HL-60 (cell line): Measurements from ENCODE around the gene C17orf50.

Experiments
- DNase-seq, 2 experiments: peaks; one replicate each; pipeline ENCODE4 v3.0.0-alpha.2; 2010 to 2020; ENCODE audit warnings: low read depth in 1 of 2, low spot score in 1 of 2
- H3K27ac ChIP-seq: fragments of 250-450 bp; sonication (Bioruptor Pico); replicated peaks from 2 replicates; pipeline ENCODE4 v1.5.1; 2020; ENCODE audit warnings: mild to moderate bottlenecking, moderate library complexity
- H3K27me3 ChIP-seq: fragments of 250-450 bp; sonication (Bioruptor Pico); 2 replicates; pipeline ENCODE4 v1.5.1; 2021; ENCODE audit warnings: mild to moderate bottlenecking, moderate library complexity; ENCODE audit not compliant: insufficient read depth, poor library complexity, severe bottlenecking
- H3K4me3 ChIP-seq: replicated peaks from 2 replicates; pipeline ENCODE4 v1.5.1; 2011; ENCODE audit warnings: mild to moderate bottlenecking, control low read depth, low read length; ENCODE audit not compliant: insufficient read depth
- GABPA ChIP-seq: IDR thresholded peaks from 2 replicates; pipeline ENCODE4 v1.6.1; 2012; ENCODE audit warnings: low read depth
- POLR2AphosphoS5 ChIP-seq: IDR thresholded peaks from 2 replicates; pipeline ENCODE4 v1.6.1; 2012; ENCODE audit warnings: low read depth
- SPI1 ChIP-seq: IDR thresholded peaks from 2 replicates; pipeline ENCODE4 v1.6.1; 2012; ENCODE audit warnings: low read depth, mild to moderate bottlenecking, borderline replicate concordance
- TF ChIP-seq, protein P1 (sequence below): IDR thresholded peaks from 2 replicates; pipeline ENCODE4 v1.6.1; 2012; ENCODE audit warnings: low read depth; ENCODE audit not compliant: insufficient replicate concordance
- TF ChIP-seq, protein P2 (sequence below): IDR thresholded peaks from one replicate; pipeline ENCODE4 v1.5.1; 2011; ENCODE audit warnings: low read length, control low read depth, inconsistent platforms; ENCODE audit not compliant: insufficient read depth

Gene C17orf50

DNA sequence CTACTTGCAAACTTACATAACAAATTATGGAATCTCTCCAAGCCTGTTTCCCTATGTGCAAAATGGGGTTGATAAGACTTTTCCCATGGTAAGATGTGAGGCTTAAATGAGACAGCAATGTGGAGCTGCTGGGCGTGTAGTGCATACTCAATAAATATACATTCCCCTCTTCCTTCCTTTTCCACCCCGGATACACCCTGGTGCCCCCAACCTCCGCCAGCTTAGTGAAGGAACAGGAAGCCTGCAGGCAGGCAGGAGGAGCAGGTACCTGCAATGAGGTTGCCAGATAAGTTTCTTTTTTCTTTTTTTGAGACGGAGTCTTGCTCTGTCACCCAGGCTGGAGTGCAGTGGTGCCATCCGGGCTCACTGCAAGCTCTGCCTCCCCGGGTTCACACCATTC, 14.9 kb downstream of the C17orf50 start:
- Histone ChIP-seq H3K27ac (no peak overlapping the region), H3K4me3 (no peak overlapping the region), H3K27me3 (peaks cover 7% of the 10 kb centered on the region)
- no peak for DNase-seq
- TF ChIP-seq GABPA, result no peak
- no peak for TF ChIP-seq SPI1
- TF ChIP-seq, protein P1, sequence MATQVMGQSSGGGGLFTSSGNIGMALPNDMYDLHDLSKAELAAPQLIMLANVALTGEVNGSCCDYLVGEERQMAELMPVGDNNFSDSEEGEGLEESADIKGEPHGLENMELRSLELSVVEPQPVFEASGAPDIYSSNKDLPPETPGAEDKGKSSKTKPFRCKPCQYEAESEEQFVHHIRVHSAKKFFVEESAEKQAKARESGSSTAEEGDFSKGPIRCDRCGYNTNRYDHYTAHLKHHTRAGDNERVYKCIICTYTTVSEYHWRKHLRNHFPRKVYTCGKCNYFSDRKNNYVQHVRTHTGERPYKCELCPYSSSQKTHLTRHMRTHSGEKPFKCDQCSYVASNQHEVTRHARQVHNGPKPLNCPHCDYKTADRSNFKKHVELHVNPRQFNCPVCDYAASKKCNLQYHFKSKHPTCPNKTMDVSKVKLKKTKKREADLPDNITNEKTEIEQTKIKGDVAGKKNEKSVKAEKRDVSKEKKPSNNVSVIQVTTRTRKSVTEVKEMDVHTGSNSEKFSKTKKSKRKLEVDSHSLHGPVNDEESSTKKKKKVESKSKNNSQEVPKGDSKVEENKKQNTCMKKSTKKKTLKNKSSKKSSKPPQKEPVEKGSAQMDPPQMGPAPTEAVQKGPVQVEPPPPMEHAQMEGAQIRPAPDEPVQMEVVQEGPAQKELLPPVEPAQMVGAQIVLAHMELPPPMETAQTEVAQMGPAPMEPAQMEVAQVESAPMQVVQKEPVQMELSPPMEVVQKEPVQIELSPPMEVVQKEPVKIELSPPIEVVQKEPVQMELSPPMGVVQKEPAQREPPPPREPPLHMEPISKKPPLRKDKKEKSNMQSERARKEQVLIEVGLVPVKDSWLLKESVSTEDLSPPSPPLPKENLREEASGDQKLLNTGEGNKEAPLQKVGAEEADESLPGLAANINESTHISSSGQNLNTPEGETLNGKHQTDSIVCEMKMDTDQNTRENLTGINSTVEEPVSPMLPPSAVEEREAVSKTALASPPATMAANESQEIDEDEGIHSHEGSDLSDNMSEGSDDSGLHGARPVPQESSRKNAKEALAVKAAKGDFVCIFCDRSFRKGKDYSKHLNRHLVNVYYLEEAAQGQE, result no peak
- TF ChIP-seq, protein P2, sequence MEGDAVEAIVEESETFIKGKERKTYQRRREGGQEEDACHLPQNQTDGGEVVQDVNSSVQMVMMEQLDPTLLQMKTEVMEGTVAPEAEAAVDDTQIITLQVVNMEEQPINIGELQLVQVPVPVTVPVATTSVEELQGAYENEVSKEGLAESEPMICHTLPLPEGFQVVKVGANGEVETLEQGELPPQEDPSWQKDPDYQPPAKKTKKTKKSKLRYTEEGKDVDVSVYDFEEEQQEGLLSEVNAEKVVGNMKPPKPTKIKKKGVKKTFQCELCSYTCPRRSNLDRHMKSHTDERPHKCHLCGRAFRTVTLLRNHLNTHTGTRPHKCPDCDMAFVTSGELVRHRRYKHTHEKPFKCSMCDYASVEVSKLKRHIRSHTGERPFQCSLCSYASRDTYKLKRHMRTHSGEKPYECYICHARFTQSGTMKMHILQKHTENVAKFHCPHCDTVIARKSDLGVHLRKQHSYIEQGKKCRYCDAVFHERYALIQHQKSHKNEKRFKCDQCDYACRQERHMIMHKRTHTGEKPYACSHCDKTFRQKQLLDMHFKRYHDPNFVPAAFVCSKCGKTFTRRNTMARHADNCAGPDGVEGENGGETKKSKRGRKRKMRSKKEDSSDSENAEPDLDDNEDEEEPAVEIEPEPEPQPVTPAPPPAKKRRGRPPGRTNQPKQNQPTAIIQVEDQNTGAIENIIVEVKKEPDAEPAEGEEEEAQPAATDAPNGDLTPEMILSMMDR, result no peak
- TF ChIP-seq POLR2AphosphoS5, result no peak

DNA sequence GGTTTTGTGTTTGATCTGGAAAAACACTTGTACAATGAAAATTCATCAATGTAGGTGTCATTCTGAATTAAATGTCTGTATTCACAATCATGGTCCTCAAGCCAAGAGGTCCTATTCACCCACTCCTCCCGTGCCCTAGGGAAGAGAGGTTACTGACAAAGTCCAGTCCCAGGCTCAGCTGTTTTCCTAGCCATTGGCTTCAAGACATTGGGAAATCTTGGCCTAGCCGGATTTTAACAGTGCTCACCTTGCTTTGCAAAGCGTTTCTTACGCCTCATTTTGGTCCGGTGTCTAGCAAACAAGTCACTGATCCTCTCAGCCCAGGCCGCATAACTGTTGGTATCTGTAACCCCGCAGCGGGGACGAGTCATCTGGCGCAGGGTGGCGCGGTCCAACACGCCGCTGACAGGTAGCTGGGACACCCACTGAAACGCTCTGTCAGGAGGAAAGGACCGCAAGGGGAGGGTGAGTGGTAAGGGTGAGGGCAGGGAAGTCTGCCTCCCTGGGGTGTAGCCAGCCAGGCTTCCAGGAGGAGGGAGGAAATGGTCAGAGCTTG, 18.0 kb downstream of the C17orf50 start:
- TF ChIP-seq POLR2AphosphoS5 (no peak), GABPA (no peak), SPI1 (no peak)
- TF ChIP-seq, protein P1, result no peak
- TF ChIP-seq, protein P2, result no peak
- peaks cover 3% of the 10 kb centered on the region for H3K27me3 ChIP-seq
- H3K4me3 ChIP-seq, result no peak overlapping the region
- no peak overlapping the region for H3K27ac ChIP-seq
- DNase-seq, result no peak

DNA sequence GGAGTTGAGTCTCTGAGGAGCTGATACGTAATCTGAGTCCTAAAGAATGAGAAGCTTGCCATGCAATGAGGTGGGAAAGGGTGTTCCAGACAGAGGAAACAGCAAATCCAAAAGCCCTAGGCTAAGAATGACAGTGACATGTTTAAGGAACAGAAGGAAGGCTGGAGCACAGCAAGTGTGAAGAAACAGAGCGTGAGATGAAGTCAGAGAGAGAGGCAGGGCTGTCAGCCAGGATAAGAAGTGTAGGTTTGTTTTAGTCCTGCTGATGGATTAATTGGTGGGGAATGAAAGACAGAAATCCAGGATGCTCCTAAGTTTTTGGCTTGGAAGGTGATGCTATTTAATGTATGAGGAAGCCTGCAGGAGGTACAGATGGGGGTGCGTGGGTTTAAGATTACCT, 20.3 kb downstream of the C17orf50 start:
- Histone ChIP-seq H3K27ac (no peak overlapping the region), H3K4me3 (no peak overlapping the region), H3K27me3 (peaks cover 3% of the 10 kb centered on the region)
- no peak for DNase-seq
- TF ChIP-seq, protein P1, result no peak
- TF ChIP-seq POLR2AphosphoS5 (no peak), SPI1 (no peak), GABPA (no peak)
- TF ChIP-seq, protein P2, result no peak
